ENCODE data around the gene ERO1B.
A peak's percentile ranks its signal among the peaks of the same experiment; 100 is the strongest.

Gene ERO1B

GRCh38 chr1:236297161-236297560 lies 15.4 kb upstream of the ERO1B start:
- no peak for DNase-seq

- DNase-seq = no peak
These were observed 10.7 kb upstream of the ERO1B start for GRCh38 chr1:236292425-236292824.

- no peak for DNase-seq
These were observed 7.9 kb upstream of the ERO1B start for GRCh38 chr1:236289492-236290131.

GRCh38 chr1:236288620-236288976 lies 6.8 kb upstream of the ERO1B start:
- DNase-seq = no peak

GRCh38 chr1:236287757-236288619 lies 6.2 kb upstream of the ERO1B start:
- DNase-seq = no peak

- DNase-seq = no peak
These were observed 5.6 kb upstream of the ERO1B start for GRCh38 chr1:236287356-236287755.

- DNase-seq = peak in 1 of 2 donors; percentile 21
These were observed 2.5 kb upstream of the ERO1B start for GRCh38 chr1:236284291-236284721.

GRCh38 chr1:236282719-236283118 lies 961 bp upstream of the ERO1B start:
- DNase-seq = no peak

- peak; percentile 53 for DNase-seq
These were observed 613 bp upstream of the ERO1B start for GRCh38 chr1:236282425-236282716.

- peak; percentile 33 to 40 for DNase-seq
These were observed 532 bp downstream of the ERO1B start for GRCh38 chr1:236281198-236281653.

GRCh38 chr1:236280438-236281197 lies 1.1 kb downstream of the ERO1B start:
- DNase-seq = peak in 1 of 2 donors; percentile 10

- no peak for DNase-seq
These were observed 6.2 kb downstream of the ERO1B start for GRCh38 chr1:236275586-236275985.

- DNase-seq = no peak
These were observed 6.7 kb downstream of the ERO1B start for GRCh38 chr1:236275061-236275460.

- no peak for DNase-seq
These were observed 8.4 kb downstream of the ERO1B start for GRCh38 chr1:236273358-236273757.

- DNase-seq = no peak
These were observed 12.3 kb downstream of the ERO1B start for GRCh38 chr1:236269439-236269838.

- no peak for DNase-seq
These were observed 19.9 kb downstream of the ERO1B start for GRCh38 chr1:236261898-236262297.

- no peak for DNase-seq
These were observed 20.7 kb downstream of the ERO1B start for GRCh38 chr1:236261033-236261432.

- DNase-seq = no peak
These were observed 22.7 kb downstream of the ERO1B start for GRCh38 chr1:236259043-236259442.

- DNase-seq = no peak
These were observed 23.6 kb downstream of the ERO1B start for GRCh38 chr1:236258114-236258622.

GRCh38 chr1:236257216-236257615 lies 24.5 kb downstream of the ERO1B start:
- no peak for DNase-seq

GRCh38 chr1:236253918-236254637 lies 27.7 kb downstream of the ERO1B start:
- no peak for DNase-seq

GRCh38 chr1:236253119-236253518 lies 28.6 kb downstream of the ERO1B start:
- no peak for DNase-seq

- no peak for DNase-seq
These were observed 30.2 kb downstream of the ERO1B start for GRCh38 chr1:236251587-236251986.
